ENCODE data around the gene NBAS.
"Not testable (repeated sequence)": the region's sequence is repeated elsewhere in the genome, so short reads cannot be mapped to it uniquely, and the experiment has no call there.

Gene NBAS

GRCh38 chr2:15557887-15558311 is 3.2 kb downstream of the NBAS start:
- DNase-seq, result peak; percentile 39

- no peak for DNase-seq
Measured at GRCh38 chr2:15556311-15556930, 4.7 kb downstream of the NBAS start.

GRCh38 chr2:15555760-15556193 is 5.4 kb downstream of the NBAS start:
- DNase-seq, result no peak

- no peak for DNase-seq
Measured at GRCh38 chr2:15554525-15555218, 6.5 kb downstream of the NBAS start.

- DNase-seq, result no peak
Measured at GRCh38 chr2:15553951-15554350, 7.2 kb downstream of the NBAS start.

GRCh38 chr2:15553519-15553918 is 7.6 kb downstream of the NBAS start:
- no peak for DNase-seq

- no peak for DNase-seq
Measured at GRCh38 chr2:15548974-15549373, 12.2 kb downstream of the NBAS start.

- no peak for DNase-seq
Measured at GRCh38 chr2:15547115-15547876, 13.8 kb downstream of the NBAS start.

GRCh38 chr2:15546297-15547098 is 14.6 kb downstream of the NBAS start:
- DNase-seq, result no peak

GRCh38 chr2:15544227-15544626 is 16.9 kb downstream of the NBAS start:
- DNase-seq, result no peak

GRCh38 chr2:15543541-15543940 is 17.6 kb downstream of the NBAS start:
- DNase-seq, result no peak

GRCh38 chr2:15543053-15543452 is 18.1 kb downstream of the NBAS start:
- DNase-seq, result no peak

GRCh38 chr2:15542269-15542668 is 18.9 kb downstream of the NBAS start:
- DNase-seq, result not testable (repeated sequence)

GRCh38 chr2:15540523-15540922 is 20.6 kb downstream of the NBAS start:
- not testable (repeated sequence) for DNase-seq

GRCh38 chr2:15539999-15540398 is 21.1 kb downstream of the NBAS start:
- DNase-seq, result no peak

GRCh38 chr2:15538792-15539191 is 22.3 kb downstream of the NBAS start:
- no peak for DNase-seq

GRCh38 chr2:15533860-15534480 is 27.2 kb downstream of the NBAS start:
- no peak for DNase-seq

- no peak for DNase-seq
Measured at GRCh38 chr2:15532996-15533395, 28.1 kb downstream of the NBAS start.

GRCh38 chr2:15531095-15531854 is 29.9 kb downstream of the NBAS start:
- DNase-seq, result no peak

GRCh38 chr2:15527074-15527739 is 33.9 kb downstream of the NBAS start:
- no peak for DNase-seq

GRCh38 chr2:15521641-15522181 is 39.4 kb downstream of the NBAS start:
- no peak for DNase-seq

Measured in COR-L47 (cell line).